ENCODE results near the gene SLC7A10.

DNA sequence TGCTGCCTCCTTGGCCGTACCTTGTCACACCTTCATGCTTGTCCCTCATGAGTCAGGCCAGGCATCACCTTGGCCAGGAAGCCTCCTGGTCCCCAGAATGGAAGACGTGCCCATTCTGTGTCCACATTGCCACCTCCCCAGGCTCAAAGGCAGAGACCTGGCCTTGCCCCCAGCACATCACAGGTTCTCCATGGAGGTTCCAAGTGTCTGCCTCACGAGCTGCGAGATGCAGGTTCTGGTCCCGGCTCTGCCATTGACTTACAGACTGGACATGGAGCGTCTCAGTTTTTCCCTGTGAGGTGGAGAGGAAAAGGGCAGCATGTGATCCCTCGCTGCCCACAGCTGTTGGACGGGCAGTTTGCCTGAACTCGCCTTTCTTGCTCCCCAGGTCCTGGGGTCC lies 9.1 kb upstream of the SLC7A10 start:
- TF ChIP-seq, protein P1, sequence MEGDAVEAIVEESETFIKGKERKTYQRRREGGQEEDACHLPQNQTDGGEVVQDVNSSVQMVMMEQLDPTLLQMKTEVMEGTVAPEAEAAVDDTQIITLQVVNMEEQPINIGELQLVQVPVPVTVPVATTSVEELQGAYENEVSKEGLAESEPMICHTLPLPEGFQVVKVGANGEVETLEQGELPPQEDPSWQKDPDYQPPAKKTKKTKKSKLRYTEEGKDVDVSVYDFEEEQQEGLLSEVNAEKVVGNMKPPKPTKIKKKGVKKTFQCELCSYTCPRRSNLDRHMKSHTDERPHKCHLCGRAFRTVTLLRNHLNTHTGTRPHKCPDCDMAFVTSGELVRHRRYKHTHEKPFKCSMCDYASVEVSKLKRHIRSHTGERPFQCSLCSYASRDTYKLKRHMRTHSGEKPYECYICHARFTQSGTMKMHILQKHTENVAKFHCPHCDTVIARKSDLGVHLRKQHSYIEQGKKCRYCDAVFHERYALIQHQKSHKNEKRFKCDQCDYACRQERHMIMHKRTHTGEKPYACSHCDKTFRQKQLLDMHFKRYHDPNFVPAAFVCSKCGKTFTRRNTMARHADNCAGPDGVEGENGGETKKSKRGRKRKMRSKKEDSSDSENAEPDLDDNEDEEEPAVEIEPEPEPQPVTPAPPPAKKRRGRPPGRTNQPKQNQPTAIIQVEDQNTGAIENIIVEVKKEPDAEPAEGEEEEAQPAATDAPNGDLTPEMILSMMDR (IDR thresholded peaks at IDR 0.05): no peak
- no peak for TF ChIP-seq POLR2A (IDR thresholded peaks at IDR 0.05)

Data from testis (tissue), 2 donors.